B cell (primary cell): ENCODE results near the gene MED9. TPM values are rescaled to one million over a fixed set of nuclear protein-coding genes. Genes with fewer than 3 reads are reported as not detected.

Experiments
- ATAC-seq: fragments of 200-7000 bp; cut with Tn5 transposase; one replicate; pipeline ENCODE4 v1.10.0; 2021; ENCODE audit warnings: low read depth, mild to moderate bottlenecking, moderate number of reproducible peaks, moderate library complexity
- CTCF ChIA-PET: fragments of 350-600 bp; sonication (Branson Sonifier 250); formaldehyde crosslinking; loops from one replicate; lab custom pipeline; 2021; ENCODE audit warnings: antibody characterized with exemption, inconsistent platforms; lab: Charles Lee
- POLR2A ChIA-PET: fragments of 350-600 bp; sonication (Branson Sonifier 250); formaldehyde crosslinking; loops from one replicate; lab custom pipeline; 2021; ENCODE audit warnings: antibody characterized with exemption; lab: Charles Lee
- DNase-seq: peaks from one replicate; pipeline ENCODE4 v3.0.0; 2013
- H2AFZ ChIP-seq: 2 replicates; pipeline ENCODE4 v1.6.1; 2012; ENCODE audit warnings: mild to moderate bottlenecking, low read depth, low read length; ENCODE audit not compliant: insufficient read depth, poor library complexity, severe bottlenecking
- H3K27ac ChIP-seq, 2 donors: 1 replicate in 1 of 2; 2 replicates in 1 of 2; pipeline ENCODE4 v1.5.1; 2012 to 2013; ENCODE audit warnings: low read length in 2 of 2, mild to moderate bottlenecking in 2 of 2, moderate library complexity in 1 of 2
- H3K27me3 ChIP-seq, 4 experiments: fragments of 200-600 bp in 1 of 4; sonication (generic) in 1 of 4; replicated peaks in 1 of 4; 1 replicate in 2 of 4; 2 replicates in 2 of 4; pipeline versions ENCODE4 v1.6.1 to v1.7.0; 2013 to 2016; ENCODE audit warnings: low read length in 3 of 4, mild to moderate bottlenecking in 2 of 4, mixed read lengths in 1 of 4, moderate library complexity in 1 of 4; ENCODE audit not compliant: insufficient read depth in 4 of 4, control insufficient read depth in 3 of 4; ENCODE audit errors: control extremely low read depth in 1 of 4
- H3K36me3 ChIP-seq, 2 experiments: replicated peaks in 1 of 2; 1 replicate in 1 of 2; 2 replicates in 1 of 2; pipeline versions ENCODE4 v1.6.1 to v1.7.1; 2013; ENCODE audit warnings: low read length in 1 of 2; ENCODE audit not compliant: insufficient read depth in 2 of 2, control insufficient read depth in 1 of 2; ENCODE audit errors: control extremely low read depth in 1 of 2, extremely low read depth in 1 of 2
- H3K4me1 ChIP-seq, 2 donors: fragments of 200-600 bp in 1 of 2; sonication (generic) in 1 of 2; 1 replicate in 1 of 2; 2 replicates in 1 of 2; pipeline versions ENCODE4 v1.5.1 to v1.6.1; 2013 to 2017; ENCODE audit warnings: low read length in 2 of 2; ENCODE audit not compliant: control insufficient read depth in 2 of 2, insufficient read depth in 2 of 2
- H3K4me2 ChIP-seq: replicated peaks from 2 replicates; pipeline ENCODE3; 2012; ENCODE audit warnings: mild to moderate bottlenecking, low read depth, low read length; ENCODE audit not compliant: poor library complexity, severe bottlenecking
- H3K4me3 ChIP-seq, 5 experiments: fragments of 200-600 bp in 1 of 5; sonication (generic) in 1 of 5; 1 replicate in 3 of 5; 2 replicates in 2 of 5; pipeline versions ENCODE4 v1.5.1 to v1.7.0; 2011 to 2016; ENCODE audit warnings: low read length in 4 of 5, mild to moderate bottlenecking in 4 of 5, low read depth in 2 of 5, control low read depth in 1 of 5, moderate library complexity in 1 of 5; ENCODE audit not compliant: insufficient read depth in 1 of 5; ENCODE audit errors: control extremely low read depth in 1 of 5, extremely low read depth in 1 of 5
- H3K79me2 ChIP-seq: fragments of 200-600 bp; sonication (generic); one replicate; pipeline ENCODE4 v1.6.0; 2016; ENCODE audit warnings: low read length; ENCODE audit not compliant: control insufficient read depth, insufficient read depth
- H3K9ac ChIP-seq: fragments of 200-600 bp; sonication (generic); 2 replicates; pipeline ENCODE4 v1.6.1; 2017; ENCODE audit warnings: mild to moderate bottlenecking, low read length, moderate library complexity
- H3K9me3 ChIP-seq, 3 donors: one replicate each; pipeline versions ENCODE4 v1.6.1 to v1.7.1; 2013; ENCODE audit warnings: low read length in 2 of 3; ENCODE audit not compliant: control insufficient read depth in 2 of 3, insufficient read depth in 1 of 3; ENCODE audit errors: control extremely low read depth in 1 of 3
- H4K20me1 ChIP-seq: 2 replicates; pipeline ENCODE4 v1.6.0; 2012; ENCODE audit warnings: mild to moderate bottlenecking, low read length; ENCODE audit not compliant: insufficient read depth, control insufficient read depth, poor library complexity, severe bottlenecking
- H3K27ac Mint-ChIP-seq: one replicate; pipeline ENCODE4 v1.8.0; 2021; ENCODE audit warnings: mixed read lengths
- H3K27me3 Mint-ChIP-seq: one replicate; pipeline ENCODE4 v1.8.0; 2021; ENCODE audit warnings: mixed read lengths
- H3K4me1 Mint-ChIP-seq: one replicate; pipeline ENCODE4 v1.8.0; 2021; ENCODE audit warnings: mixed read lengths
- H3K4me3 Mint-ChIP-seq: one replicate; pipeline ENCODE4 v1.8.0; 2021; ENCODE audit warnings: mixed read lengths
- H3K9me3 Mint-ChIP-seq: one replicate; pipeline ENCODE4 v1.8.0; 2022; ENCODE audit warnings: mixed read lengths; ENCODE audit not compliant: insufficient read depth
- CTCF ChIP-seq: fragments of 200-600 bp; IDR thresholded peaks from one replicate; pipeline ENCODE4 v1.8.0; 2022; ENCODE audit warnings: antibody characterized with exemption, mild to moderate bottlenecking
- EZH2 ChIP-seq: IDR thresholded peaks from 2 replicates; pipeline ENCODE4 v1.6.1; 2012; ENCODE audit warnings: borderline replicate concordance, low read depth, mild to moderate bottlenecking, moderate library complexity, low read length; ENCODE audit not compliant: insufficient read depth, poor library complexity, severe bottlenecking
- WGBS: methylation state at CpG from one replicate; pipeline ENCODE4 v1.1.5; 2013; ENCODE audit warnings: missing lambda C conversion rate; ENCODE audit not compliant: insufficient coverage; 5-methylcytosine and 5-hydroxymethylcytosine counted together
- intact Hi-C: fragments of 100-400 bp; cut with micrococcal nuclease; formaldehyde crosslinking; loops from one replicate; pipeline ENCODE4 v1.10.0; 2022
- polyA plus RNA-seq: library from polyadenylated mRNA; depleted of rRNA; stranded (reverse); fragments of >200 nt; gene quantifications from 2 replicates; pipeline ENCODE4 v1.2.3, GENCODE V29; 2012
- total RNA-seq, 2 donors: library from RNA; stranded (reverse); fragments of 120-200 nt in 1 of 2; gene quantifications; 1 replicate in 1 of 2; 2 replicates in 1 of 2; pipeline versions ENCODE4 v1.2.3 to v1.2.4, GENCODE V29; 2013 to 2022

Gene MED9
- total and polyA plus RNA-seq, 2 donors (not counting 1 experiment from before 2014, with no cell fraction given) = 11.6 to 18.9 TPM

- ATAC-seq (no peak), DNase-seq (no peak)
- H3K4me1 ChIP-seq = no peaks in the 10 kb centered on the region
- ChIA-PET CTCF (no interaction called here), POLR2A (no interaction called here)
- H2AFZ ChIP-seq = no peak overlapping the region
- intact Hi-C loops = no loop called here
- H3K27ac ChIP-seq = no peak overlapping the region
- no peak overlapping the region for H3K4me2 ChIP-seq
- H3K9ac ChIP-seq = no peak overlapping the region
- no peaks in the 10 kb centered on the region for H4K20me1 ChIP-seq
- Mint-ChIP-seq H3K9me3 (no peaks in the 10 kb centered on the region), H3K27ac (no peak overlapping the region), H3K4me3 (no peak overlapping the region), H3K4me1 (no peaks in the 10 kb centered on the region), H3K27me3 (peaks cover 6% of the 10 kb centered on the region)
- TF ChIP-seq CTCF (no peak), EZH2 (no peak)
- peaks cover 0 to 2% (median 0%) of the 10 kb centered on the region in 4 experiments for H3K27me3 ChIP-seq
- H3K4me3 ChIP-seq = no peak overlapping the region
- H3K79me2 ChIP-seq = no peaks in the 10 kb centered on the region
- no peaks in the 10 kb centered on the region for H3K9me3 ChIP-seq
- WGBS = 50% methylated on average over 4 of the region's 7 CpGs
- H3K36me3 ChIP-seq = no peaks in the 10 kb centered on the region
These were observed 26.8 kb downstream of the MED9 start for GRCh38 chr17:17503566-17504130.

- 91% methylated on average over 18 of the region's 20 CpGs for WGBS
- CTCF ChIA-PET = interaction anchor here (1.6 kb wide), 1 partner anchor 8 kb away, joined by 4 read pairs; no protein-coding TSS in a partner anchor
These were observed 27.7 kb downstream of the MED9 start for GRCh38 chr17:17504341-17505140.

More at GRCh38 chr17:17504341-17505140, 27.7 kb downstream of the MED9 start:
- H3K9ac ChIP-seq = no peak overlapping the region
- no peak overlapping the region for H3K4me3 ChIP-seq
- DNase-seq (no peak), ATAC-seq (no peak)
- TF ChIP-seq CTCF (no peak), EZH2 (no peak)
- H3K4me1 ChIP-seq = no peaks in the 10 kb centered on the region
- H3K36me3 ChIP-seq = no peaks in the 10 kb centered on the region
- no peak overlapping the region for H3K4me3 Mint-ChIP-seq
- no peaks in the 10 kb centered on the region for H3K79me2 ChIP-seq
- H3K27me3 Mint-ChIP-seq = peaks cover 6% of the 10 kb centered on the region
- no peak overlapping the region for H3K27ac ChIP-seq
- H3K27ac Mint-ChIP-seq = no peak overlapping the region
- no peak overlapping the region for H2AFZ ChIP-seq
- peaks cover 0 to 2% (median 0%) of the 10 kb centered on the region in 4 experiments for H3K27me3 ChIP-seq
- H4K20me1 ChIP-seq = no peaks in the 10 kb centered on the region
- POLR2A ChIA-PET = no interaction called here
- no peak overlapping the region for H3K4me2 ChIP-seq
- no peaks in the 10 kb centered on the region for H3K9me3 ChIP-seq
- H3K4me1 Mint-ChIP-seq = no peaks in the 10 kb centered on the region
- intact Hi-C loops = no loop called here
- no peaks in the 10 kb centered on the region for H3K9me3 Mint-ChIP-seq
